HepG2 (cell line): ENCODE data around the gene CASP4. TPM values are rescaled to one million over a fixed set of nuclear protein-coding genes. Genes with fewer than 3 reads are reported as not detected.

Source experiments
- AHR ChIP-seq: IDR thresholded peaks from 2 replicates; pipeline ENCODE4 v1.6.1; 2018; ENCODE audit warnings: missing genetic modification reagents, missing compliant biosample characterization
- EEA1 ChIP-seq: sonication (generic); formaldehyde crosslinking; IDR thresholded peaks from 2 replicates; pipeline ENCODE4 v1.5.1; 2020; ENCODE audit warnings: mild to moderate bottlenecking, missing genetic modification reagents, borderline replicate concordance
- HOXA5 ChIP-seq: sonication (generic); formaldehyde crosslinking; IDR thresholded peaks from 2 replicates; pipeline ENCODE4 v1.4.0; 2020; ENCODE audit warnings: missing genetic modification reagents
- KLF16 ChIP-seq, 2 experiments: sonication (generic) in 1 of 2; formaldehyde crosslinking in 1 of 2; IDR thresholded peaks; 2 replicates each; pipeline versions ENCODE4 v1.6.1 to v1.8.0; 2016 to 2023; ENCODE audit warnings: missing genetic modification reagents in 2 of 2, missing compliant biosample characterization in 1 of 2
- MED1 ChIP-seq: sonication (generic); formaldehyde crosslinking; IDR thresholded peaks from 2 replicates; pipeline ENCODE4 v1.4.0; 2020; ENCODE audit warnings: missing genetic modification reagents
- MIXL1 ChIP-seq: IDR thresholded peaks from 2 replicates; pipeline ENCODE4 v1.6.1; 2016
- PRDM10 ChIP-seq: sonication (generic); formaldehyde crosslinking; IDR thresholded peaks from 2 replicates; pipeline ENCODE4 v1.4.0; 2020; ENCODE audit warnings: low read depth, missing genetic modification reagents
- RORA ChIP-seq: sonication (generic); formaldehyde crosslinking; IDR thresholded peaks from 2 replicates; pipeline ENCODE4 v1.5.0; 2020; ENCODE audit warnings: mild to moderate bottlenecking, missing genetic modification reagents, moderate library complexity
- SP4 ChIP-seq: sonication (generic); formaldehyde crosslinking; IDR thresholded peaks from 2 replicates; pipeline ENCODE4 v1.8.1; 2023; ENCODE audit warnings: mild to moderate bottlenecking, missing genetic modification reagents
- ZFP41 ChIP-seq: sonication (generic); formaldehyde crosslinking; IDR thresholded peaks from 2 replicates; pipeline ENCODE4 v1.4.0; 2020; ENCODE audit warnings: mild to moderate bottlenecking, missing genetic modification reagents, borderline replicate concordance
- ZFP91 ChIP-seq: sonication (generic); formaldehyde crosslinking; IDR thresholded peaks from 2 replicates; pipeline ENCODE4 v1.9.0; 2022; ENCODE audit warnings: missing genetic modification reagents, mild to moderate bottlenecking, borderline replicate concordance
- ZNF12 ChIP-seq: sonication (generic); formaldehyde crosslinking; IDR thresholded peaks from 2 replicates; pipeline ENCODE4 v1.5.0; 2020; ENCODE audit warnings: missing genetic modification reagents
- ZNF318 ChIP-seq: sonication (generic); formaldehyde crosslinking; IDR thresholded peaks from 2 replicates; pipeline ENCODE4 v1.4.0; 2020; ENCODE audit warnings: mild to moderate bottlenecking, missing genetic modification reagents
- ZNF788 ChIP-seq: sonication (generic); formaldehyde crosslinking; IDR thresholded peaks from 2 replicates; pipeline ENCODE4 v1.5.0; 2020; ENCODE audit warnings: mild to moderate bottlenecking, missing genetic modification reagents, borderline replicate concordance
- ZNF879 ChIP-seq: sonication (generic); formaldehyde crosslinking; IDR thresholded peaks from 2 replicates; pipeline ENCODE4 v1.8.1; 2023; ENCODE audit warnings: missing genetic modification reagents
- polyA plus RNA-seq, 8 experiments: library from polyadenylated mRNA; depleted of rRNA in 3 of 8; stranded (reverse) in 7 of 8; unstranded in 1 of 8; fragments of >200 nt; fragmentation: Illumina TruSeq in 4 of 8; extraction: Trizol in 4 of 8; gene quantifications; 2 replicates each; pipeline versions ENCODE4 v1.2.1 to v1.2.3, GENCODE V29; 2011 to 2016; ENCODE audit warnings: low read depth in 4 of 8, missing spikeins in 1 of 8, mixed read lengths in 1 of 8; ENCODE audit not compliant: insufficient read depth in 1 of 8
- total RNA-seq, 5 experiments: library from RNA; depleted of rRNA; stranded (reverse); fragments of >200 nt; fragmentation: Illumina TruSeq; extraction: Trizol; gene quantifications; 2 replicates each; pipeline ENCODE4 v1.2.3, GENCODE V29; 2016; ENCODE audit warnings: low read depth in 1 of 5
- TF ChIP-seq, protein P1 (sequence below): IDR thresholded peaks from 2 replicates; pipeline ENCODE4 v1.6.1; 2016; ENCODE audit warnings: low read depth, control low read depth

CASP4 gene
- total and polyA plus RNA-seq, 2 of the 13 experiments (the other 11 are each of a cell fraction or from before 2014, with no cell fraction given): 56.4 to 69.8 TPM

- TF ChIP-seq ZNF788 (CRISPR knock-in tag) (no peak), KLF16 (CRISPR knock-in tag; IDR thresholded peaks at IDR 0.05) (no peak), HOXA5 (CRISPR knock-in tag) (no peak), ZFP91 (CRISPR knock-in tag) (no peak), RORA (CRISPR knock-in tag) (no peak), MED1 (CRISPR knock-in tag) (0 out of 2 replicates have a peak, but pooled peaks have one; percentile 21), ZFP41 (CRISPR knock-in tag) (no peak), ZNF879 (CRISPR knock-in tag) (no peak), MIXL1 (CRISPR knock-in tag) (no peak), AHR (CRISPR knock-in tag) (no peak), ZNF12 (CRISPR knock-in tag) (no peak), EEA1 (CRISPR knock-in tag) (no peak), PRDM10 (CRISPR knock-in tag) (peak; percentile 47; the same call in 1 of the 2 replicates), ZNF318 (CRISPR knock-in tag) (no peak), SP4 (no peak)
- TF ChIP-seq, protein P1, sequence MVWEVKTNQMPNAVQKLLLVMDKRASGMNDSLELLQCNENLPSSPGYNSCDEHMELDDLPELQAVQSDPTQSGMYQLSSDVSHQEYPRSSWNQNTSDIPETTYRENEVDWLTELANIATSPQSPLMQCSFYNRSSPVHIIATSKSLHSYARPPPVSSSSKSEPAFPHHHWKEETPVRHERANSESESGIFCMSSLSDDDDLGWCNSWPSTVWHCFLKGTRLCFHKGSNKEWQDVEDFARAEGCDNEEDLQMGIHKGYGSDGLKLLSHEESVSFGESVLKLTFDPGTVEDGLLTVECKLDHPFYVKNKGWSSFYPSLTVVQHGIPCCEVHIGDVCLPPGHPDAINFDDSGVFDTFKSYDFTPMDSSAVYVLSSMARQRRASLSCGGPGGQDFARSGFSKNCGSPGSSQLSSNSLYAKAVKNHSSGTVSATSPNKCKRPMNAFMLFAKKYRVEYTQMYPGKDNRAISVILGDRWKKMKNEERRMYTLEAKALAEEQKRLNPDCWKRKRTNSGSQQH (CRISPR knock-in tag): no peak
These were observed 42.5 kb downstream of the CASP4 start (continued) for GRCh38 chr11:104925850-104926249.
